ENCODE measurements around the gene ACTG2. TPM values are rescaled to one million over a fixed set of nuclear protein-coding genes. Genes with fewer than 3 reads are reported as not detected.
"Not testable (repeated sequence)": the region's sequence is repeated elsewhere in the genome, so short reads cannot be mapped to it uniquely, and the experiment has no call there.

Gene ACTG2
- total and polyA plus RNA-seq, 4 donors, result 5.3 to 21.0 (median 6.2) TPM

DNA sequence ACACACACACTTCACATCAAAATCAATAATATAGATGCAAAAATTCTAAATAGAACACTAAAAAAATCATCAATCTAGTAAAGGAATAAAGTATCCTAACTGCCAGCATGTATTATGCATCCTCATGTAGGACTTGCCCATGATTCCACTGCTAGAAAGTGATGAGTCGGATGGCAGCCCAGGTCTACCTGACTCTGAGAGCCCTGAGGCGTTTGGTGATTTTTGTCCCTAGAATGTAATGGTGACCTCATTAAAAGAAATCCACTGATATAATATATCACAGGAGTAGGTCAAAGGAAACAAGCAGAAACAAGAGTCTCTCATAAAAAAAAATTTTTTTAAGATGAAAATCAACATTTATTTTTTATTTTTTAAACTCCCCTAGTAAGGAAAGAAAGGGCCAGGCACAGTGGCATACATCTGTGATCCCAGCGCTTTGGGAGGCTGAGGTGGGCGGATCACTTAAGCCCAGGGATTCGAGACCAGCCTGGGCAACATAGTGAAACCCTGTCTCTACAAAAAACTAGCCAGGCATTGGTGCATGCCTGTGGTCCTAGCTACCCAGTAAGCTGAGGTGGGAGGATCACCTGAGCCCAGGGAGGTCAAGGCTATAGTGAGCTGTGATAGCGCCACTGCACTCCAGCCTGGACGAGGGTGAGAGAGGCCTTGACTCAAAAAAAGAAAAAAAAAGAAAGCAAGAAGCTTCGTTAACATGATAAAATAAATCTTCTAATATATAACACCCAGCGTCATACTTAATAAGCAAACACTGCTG, 24.4 kb upstream of the ACTG2 start:
- H3K9me3 ChIP-seq (ENCODE audit: control insufficient read depth, insufficient read depth, low read length), result no peaks in the 10 kb centered on the region
- H3K36me3 ChIP-seq (ENCODE audit: control insufficient read depth, insufficient read depth, low read length), result peaks cover 15% of the 10 kb centered on the region
- DNase-seq (ENCODE audit: low read depth in 4 of 6, low spot score in 6 of 6), result no peak
- WGBS (ENCODE audit: insufficient coverage), result no CpG with 5 or more reads among the region's 9 CpGs
- no peaks in the 10 kb centered on the region for H3K27me3 ChIP-seq (ENCODE audit: control insufficient read depth, insufficient read depth, low read length)
- no peak overlapping the region for H3K27ac ChIP-seq (ENCODE audit: low read depth, low read length)
- H3K4me1 ChIP-seq (ENCODE audit: control insufficient read depth, insufficient read depth, low read length), result no peaks in the 10 kb centered on the region
- no peak overlapping the region for H3K4me3 ChIP-seq (ENCODE audit: low read depth, low read length)

DNA sequence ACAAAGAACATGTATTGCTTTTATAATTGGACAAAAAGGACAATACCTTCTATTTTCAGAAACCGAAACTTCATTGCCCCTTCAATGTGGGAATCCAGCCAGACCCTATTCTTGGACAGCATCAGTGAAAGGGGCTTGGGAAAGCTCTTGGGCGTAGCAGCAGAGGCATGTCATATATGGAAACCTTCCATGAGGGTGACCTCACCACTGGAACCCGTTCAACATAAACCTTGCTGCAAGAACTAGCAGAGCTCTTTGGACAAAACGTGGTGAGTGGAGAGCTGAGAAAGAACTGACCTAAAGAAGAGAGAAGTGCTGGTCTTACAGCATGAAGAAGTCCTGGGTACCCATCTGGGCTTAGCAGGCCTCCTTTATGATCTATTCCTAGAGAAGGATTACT, 22.7 kb upstream of the ACTG2 start:
- peak in 4 of 6 donors; percentile 9 to 89 (median 44) for DNase-seq (ENCODE audit: low read depth in 4 of 6, low spot score in 6 of 6)
- Histone ChIP-seq H3K36me3 (ENCODE audit: control insufficient read depth, insufficient read depth, low read length) (peaks cover 9% of the 10 kb centered on the region), H3K27me3 (ENCODE audit: control insufficient read depth, insufficient read depth, low read length) (no peaks in the 10 kb centered on the region), H3K4me3 (ENCODE audit: low read depth, low read length) (no peak overlapping the region), H3K27ac (ENCODE audit: low read depth, low read length) (peak overlapping the region; percentile 60), H3K4me1 (ENCODE audit: control insufficient read depth, insufficient read depth, low read length) (no peaks in the 10 kb centered on the region), H3K9me3 (ENCODE audit: control insufficient read depth, insufficient read depth, low read length) (no peaks in the 10 kb centered on the region)
- 81% methylated on average over 2 of the region's 4 CpGs for WGBS (ENCODE audit: insufficient coverage)

DNA sequence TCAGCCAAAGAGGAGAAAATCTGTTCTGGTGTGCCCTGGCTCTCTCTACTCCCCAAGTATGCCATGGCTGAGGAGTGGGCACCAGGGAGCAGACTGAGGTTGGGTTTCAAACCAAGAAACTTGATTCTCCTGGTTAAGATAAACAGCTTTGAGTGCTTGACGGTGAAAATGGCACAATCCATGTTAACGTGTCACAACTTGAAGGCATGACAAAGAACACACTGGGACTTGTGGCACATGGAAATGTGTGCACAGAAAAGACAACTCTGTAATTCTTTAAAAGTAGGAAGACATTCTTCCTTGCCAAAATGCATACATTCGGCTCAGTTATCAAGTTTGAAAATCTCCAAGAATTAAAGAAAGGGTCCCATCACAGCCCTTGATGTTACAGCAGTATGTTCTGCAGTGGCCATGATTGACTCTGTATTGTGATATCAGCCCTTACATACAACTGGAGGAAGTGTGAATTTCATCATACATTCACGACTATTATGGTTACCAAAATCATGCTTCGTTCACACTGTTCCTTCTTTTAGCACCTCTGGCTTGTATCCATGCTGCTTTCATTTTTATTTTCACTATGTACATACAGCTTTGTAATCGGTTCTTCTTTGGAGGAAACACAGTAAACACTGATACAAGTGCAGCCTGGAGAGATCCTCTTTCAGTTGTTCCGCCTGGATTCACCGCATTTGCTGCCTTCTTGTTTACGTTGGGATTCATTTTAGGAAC, 15.6 kb upstream of the ACTG2 start:
- Histone ChIP-seq H3K9me3 (ENCODE audit: control insufficient read depth, insufficient read depth, low read length) (no peaks in the 10 kb centered on the region), H3K4me3 (ENCODE audit: low read depth, low read length) (no peak overlapping the region), H3K27me3 (ENCODE audit: control insufficient read depth, insufficient read depth, low read length) (no peaks in the 10 kb centered on the region), H3K36me3 (ENCODE audit: control insufficient read depth, insufficient read depth, low read length) (no peaks in the 10 kb centered on the region), H3K4me1 (ENCODE audit: control insufficient read depth, insufficient read depth, low read length) (no peaks in the 10 kb centered on the region), H3K27ac (ENCODE audit: low read depth, low read length) (no peak overlapping the region)
- DNase-seq (ENCODE audit: low read depth in 4 of 6, low spot score in 6 of 6), result no peak
- 82% methylated on average over 5 of the region's 9 CpGs for WGBS (ENCODE audit: insufficient coverage)

DNA sequence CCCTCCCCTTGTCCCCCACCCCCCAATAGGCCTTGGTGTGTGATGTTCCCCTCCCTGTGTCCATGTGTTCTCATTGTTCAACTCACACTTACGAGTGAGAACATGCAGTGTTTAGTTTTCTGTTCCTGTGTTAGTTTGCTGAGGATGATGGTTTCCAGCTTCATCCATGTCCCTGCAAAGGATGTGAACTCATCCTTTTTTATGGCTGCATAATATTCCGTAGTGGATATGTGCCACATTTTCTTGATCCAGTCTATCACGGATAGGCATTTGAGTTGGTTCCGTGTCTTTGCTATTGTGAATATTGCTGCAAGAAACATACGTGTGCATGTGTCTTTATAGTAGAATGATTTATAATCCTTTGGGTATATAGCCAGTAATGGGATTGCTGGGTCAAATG, 14.8 kb upstream of the ACTG2 start:
- not testable (repeated sequence) for H3K27me3 ChIP-seq (ENCODE audit: control insufficient read depth, insufficient read depth, low read length); H3K4me1 ChIP-seq (ENCODE audit: control insufficient read depth, insufficient read depth, low read length); DNase-seq (ENCODE audit: low read depth in 4 of 6, low spot score in 6 of 6); H3K4me3 ChIP-seq (ENCODE audit: low read depth, low read length); H3K9me3 ChIP-seq (ENCODE audit: control insufficient read depth, insufficient read depth, low read length); H3K27ac ChIP-seq (ENCODE audit: low read depth, low read length); H3K36me3 ChIP-seq (ENCODE audit: control insufficient read depth, insufficient read depth, low read length)
- 100% methylated on average over 3 of the region's 5 CpGs for WGBS (ENCODE audit: insufficient coverage)

DNA sequence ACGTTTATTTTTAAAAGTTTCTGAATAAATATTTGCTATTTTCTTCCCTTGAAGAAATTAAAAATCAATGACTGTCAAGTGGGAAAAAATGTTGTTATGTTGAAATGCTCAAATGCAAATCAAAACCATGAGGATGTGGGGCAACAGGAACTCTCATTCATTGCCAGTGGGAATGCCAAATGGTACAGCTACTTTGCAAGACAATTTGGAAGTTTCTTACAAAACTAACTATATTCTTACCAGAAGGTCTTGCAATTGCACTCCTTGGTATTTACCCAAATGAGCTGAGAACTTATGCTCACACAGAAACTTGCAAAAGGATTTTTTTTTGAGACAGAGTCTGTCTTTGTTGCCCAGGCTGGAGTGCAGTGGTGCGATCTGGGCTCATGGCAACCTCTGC, 7.4 kb upstream of the ACTG2 start:
- no peaks in the 10 kb centered on the region for H3K27me3 ChIP-seq (ENCODE audit: control insufficient read depth, insufficient read depth, low read length)
- WGBS (ENCODE audit: insufficient coverage), result 79% methylated on average over 1 of the region's 2 CpGs
- H3K9me3 ChIP-seq (ENCODE audit: control insufficient read depth, insufficient read depth, low read length), result no peaks in the 10 kb centered on the region
- H3K4me1 ChIP-seq (ENCODE audit: control insufficient read depth, insufficient read depth, low read length), result no peaks in the 10 kb centered on the region
- no peak overlapping the region for H3K4me3 ChIP-seq (ENCODE audit: low read depth, low read length)
- no peak overlapping the region for H3K27ac ChIP-seq (ENCODE audit: low read depth, low read length)
- no peak for DNase-seq (ENCODE audit: low read depth in 4 of 6, low spot score in 6 of 6)
- no peaks in the 10 kb centered on the region for H3K36me3 ChIP-seq (ENCODE audit: control insufficient read depth, insufficient read depth, low read length)

DNA sequence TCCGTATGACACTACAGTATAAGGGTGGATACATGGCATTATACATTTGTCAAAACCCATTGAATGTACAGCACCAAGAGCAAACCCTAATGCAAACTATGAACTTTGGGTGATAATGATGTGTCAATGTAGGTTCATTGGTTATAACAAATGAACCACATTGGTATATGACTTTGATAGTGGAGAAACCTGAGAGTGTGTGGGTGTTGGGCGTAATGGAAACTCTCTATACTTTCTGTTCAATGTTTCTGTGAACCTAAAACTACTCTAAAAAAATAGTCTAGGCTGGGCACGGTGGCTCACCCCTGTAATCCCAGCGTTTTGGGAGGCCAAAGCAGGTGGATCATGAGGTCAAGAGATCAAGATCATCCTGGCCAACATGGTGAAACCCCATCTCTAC, 6.5 kb upstream of the ACTG2 start:
- DNase-seq (ENCODE audit: low read depth in 4 of 6, low spot score in 6 of 6), result no peak
- H3K27ac ChIP-seq (ENCODE audit: low read depth, low read length), result no peak overlapping the region
- H3K36me3 ChIP-seq (ENCODE audit: control insufficient read depth, insufficient read depth, low read length), result no peaks in the 10 kb centered on the region
- H3K9me3 ChIP-seq (ENCODE audit: control insufficient read depth, insufficient read depth, low read length), result no peaks in the 10 kb centered on the region
- peaks cover 2% of the 10 kb centered on the region for H3K27me3 ChIP-seq (ENCODE audit: control insufficient read depth, insufficient read depth, low read length)
- no peaks in the 10 kb centered on the region for H3K4me1 ChIP-seq (ENCODE audit: control insufficient read depth, insufficient read depth, low read length)
- WGBS (ENCODE audit: insufficient coverage), result no CpG with 5 or more reads among the region's 4 CpGs
- no peak overlapping the region for H3K4me3 ChIP-seq (ENCODE audit: low read depth, low read length)

DNA sequence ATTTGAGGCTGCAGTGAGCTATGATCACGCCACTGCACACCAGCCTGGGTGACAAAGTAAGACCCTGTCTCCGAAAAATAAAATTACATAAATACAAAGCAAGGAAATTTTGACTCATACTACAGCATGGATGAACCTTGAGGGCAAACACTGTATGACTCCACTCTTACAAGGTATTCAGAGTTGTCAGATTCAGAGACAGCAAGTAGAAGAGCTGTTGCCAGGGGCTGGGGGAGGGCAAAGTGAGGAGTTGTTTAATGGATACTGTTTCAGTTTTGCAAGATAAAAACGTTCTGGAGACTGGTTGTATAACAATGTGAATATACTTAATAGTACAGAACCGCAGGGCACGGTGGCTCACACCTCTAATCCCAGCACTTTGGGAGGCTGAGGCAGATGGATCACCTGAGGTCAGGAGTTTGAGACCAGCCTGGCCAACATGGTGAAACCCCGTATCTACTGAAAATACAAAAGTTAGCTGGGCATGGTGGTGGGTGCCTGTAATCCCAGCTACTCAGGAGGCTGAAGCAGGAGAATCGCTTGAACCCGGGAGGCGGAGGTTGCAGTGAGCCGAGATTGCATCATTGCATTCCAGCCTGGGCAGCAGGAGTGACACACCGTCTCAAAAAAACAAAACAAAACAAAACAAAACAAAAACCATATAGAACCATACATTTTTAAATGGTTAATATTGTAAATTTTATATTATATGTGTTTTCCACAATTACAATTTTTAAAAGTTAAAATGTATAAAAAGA, 5.0 kb upstream of the ACTG2 start:
- 94% methylated on average over 3 of the region's 11 CpGs for WGBS (ENCODE audit: insufficient coverage)
- DNase-seq (ENCODE audit: low read depth in 4 of 6, low spot score in 6 of 6); H3K27ac ChIP-seq (ENCODE audit: low read depth, low read length); H3K4me3 ChIP-seq (ENCODE audit: low read depth, low read length); H3K4me1 ChIP-seq (ENCODE audit: control insufficient read depth, insufficient read depth, low read length); H3K27me3 ChIP-seq (ENCODE audit: control insufficient read depth, insufficient read depth, low read length); H3K36me3 ChIP-seq (ENCODE audit: control insufficient read depth, insufficient read depth, low read length); H3K9me3 ChIP-seq (ENCODE audit: control insufficient read depth, insufficient read depth, low read length): not testable (repeated sequence)

DNA sequence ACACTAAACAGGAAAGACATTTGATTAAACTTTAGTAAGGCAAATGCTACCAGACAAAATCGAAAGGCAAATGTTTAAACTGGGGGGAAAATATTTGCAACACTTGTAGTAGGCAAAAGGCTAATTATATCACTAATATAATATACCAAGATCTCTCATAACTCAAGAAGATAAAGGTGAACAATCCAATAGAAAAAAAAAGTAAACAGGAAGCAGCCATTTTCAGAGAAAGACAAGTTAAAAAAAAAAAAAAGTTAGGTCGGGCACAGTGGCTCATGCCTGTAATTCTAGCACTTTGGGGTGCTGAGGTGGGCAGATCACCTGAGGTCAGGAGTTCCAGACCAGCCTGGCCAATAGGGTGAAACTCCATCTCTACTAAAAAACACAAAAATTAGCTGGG, 4.4 kb upstream of the ACTG2 start:
- Histone ChIP-seq H3K36me3 (ENCODE audit: control insufficient read depth, insufficient read depth, low read length) (no peaks in the 10 kb centered on the region), H3K27ac (ENCODE audit: low read depth, low read length) (no peak overlapping the region), H3K4me3 (ENCODE audit: low read depth, low read length) (no peak overlapping the region), H3K9me3 (ENCODE audit: control insufficient read depth, insufficient read depth, low read length) (no peaks in the 10 kb centered on the region), H3K4me1 (ENCODE audit: control insufficient read depth, insufficient read depth, low read length) (no peaks in the 10 kb centered on the region), H3K27me3 (ENCODE audit: control insufficient read depth, insufficient read depth, low read length) (peaks cover 2% of the 10 kb centered on the region)
- WGBS (ENCODE audit: insufficient coverage), result no CpG with 5 or more reads among the region's 2 CpGs
- no peak for DNase-seq (ENCODE audit: low read depth in 4 of 6, low spot score in 6 of 6)

DNA sequence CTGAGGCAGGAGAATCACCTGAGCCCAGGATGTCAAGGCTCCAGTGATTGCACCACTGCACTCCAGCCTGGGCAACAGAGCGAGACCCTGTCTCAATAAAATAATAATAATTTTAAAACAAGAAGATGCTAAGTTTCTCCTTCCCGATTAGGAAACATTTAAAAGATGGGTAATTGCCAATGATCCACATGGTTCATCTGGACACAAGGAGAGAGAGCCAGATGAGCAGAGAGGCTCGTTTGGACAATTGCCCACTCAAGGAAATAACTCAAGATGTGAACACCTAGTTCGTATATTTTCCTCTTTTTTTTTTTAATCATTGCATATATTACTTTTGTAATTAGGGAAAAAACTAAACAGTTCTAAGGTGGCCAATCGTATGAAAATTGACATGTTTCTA, 3.6 kb upstream of the ACTG2 start:
- Histone ChIP-seq H3K4me3 (ENCODE audit: low read depth, low read length) (no peak overlapping the region), H3K4me1 (ENCODE audit: control insufficient read depth, insufficient read depth, low read length) (no peaks in the 10 kb centered on the region), H3K27ac (ENCODE audit: low read depth, low read length) (no peak overlapping the region), H3K27me3 (ENCODE audit: control insufficient read depth, insufficient read depth, low read length) (peaks cover 2% of the 10 kb centered on the region), H3K36me3 (ENCODE audit: control insufficient read depth, insufficient read depth, low read length) (no peaks in the 10 kb centered on the region), H3K9me3 (ENCODE audit: control insufficient read depth, insufficient read depth, low read length) (no peaks in the 10 kb centered on the region)
- WGBS (ENCODE audit: insufficient coverage), result no CpG with 5 or more reads among the region's 5 CpGs
- DNase-seq (ENCODE audit: low read depth in 4 of 6, low spot score in 6 of 6), result no peak
